ENCODE results near the gene KCTD19.

KCTD19 gene

DNA sequence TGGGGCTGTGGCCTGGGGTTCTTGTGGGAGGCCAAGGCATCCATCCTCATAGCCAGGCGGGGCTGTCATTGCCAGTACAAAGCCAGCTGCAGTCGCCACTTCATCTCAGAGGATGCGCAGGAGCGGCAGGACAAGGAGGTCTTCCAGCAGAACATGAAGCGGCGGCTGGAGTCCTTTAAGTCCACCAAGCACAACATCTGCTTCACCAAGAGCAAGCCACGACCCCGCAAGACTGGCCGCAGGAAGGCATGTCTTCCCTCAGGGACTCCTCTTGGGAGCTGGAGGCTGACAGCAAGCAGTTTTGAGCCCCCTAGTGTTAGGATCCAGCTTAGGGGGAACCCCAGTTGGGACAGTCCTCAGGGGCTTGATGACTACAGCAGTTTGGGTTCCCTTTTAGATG lies 62.3 kb downstream of the KCTD19 start:
- in situ Hi-C loops (cut with MboI; ENCODE audit: low sequenced_read_pairs), result no loop called here

DNA sequence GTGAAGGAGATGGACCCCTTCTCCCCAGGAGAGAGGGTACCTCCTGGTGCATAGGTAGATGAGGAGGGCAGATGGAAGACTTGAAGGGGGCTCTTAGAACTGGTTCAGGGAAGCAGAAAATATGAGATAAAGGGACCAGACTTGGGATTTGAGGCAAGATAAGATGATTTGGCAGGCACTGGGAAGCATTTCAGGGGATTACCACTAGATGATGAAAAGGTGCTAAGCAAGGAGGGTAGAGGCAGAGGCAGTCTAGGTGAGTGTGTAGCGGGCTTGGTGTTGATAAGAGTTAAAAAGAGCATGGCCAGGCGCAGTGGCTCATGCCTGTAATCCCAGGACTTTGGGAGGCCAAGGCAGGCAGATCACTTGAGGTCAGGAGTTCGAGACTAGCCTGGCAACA lies 63.3 kb downstream of the KCTD19 start:
- in situ Hi-C loops (cut with MboI; ENCODE audit: low sequenced_read_pairs), result no loop called here

DNA sequence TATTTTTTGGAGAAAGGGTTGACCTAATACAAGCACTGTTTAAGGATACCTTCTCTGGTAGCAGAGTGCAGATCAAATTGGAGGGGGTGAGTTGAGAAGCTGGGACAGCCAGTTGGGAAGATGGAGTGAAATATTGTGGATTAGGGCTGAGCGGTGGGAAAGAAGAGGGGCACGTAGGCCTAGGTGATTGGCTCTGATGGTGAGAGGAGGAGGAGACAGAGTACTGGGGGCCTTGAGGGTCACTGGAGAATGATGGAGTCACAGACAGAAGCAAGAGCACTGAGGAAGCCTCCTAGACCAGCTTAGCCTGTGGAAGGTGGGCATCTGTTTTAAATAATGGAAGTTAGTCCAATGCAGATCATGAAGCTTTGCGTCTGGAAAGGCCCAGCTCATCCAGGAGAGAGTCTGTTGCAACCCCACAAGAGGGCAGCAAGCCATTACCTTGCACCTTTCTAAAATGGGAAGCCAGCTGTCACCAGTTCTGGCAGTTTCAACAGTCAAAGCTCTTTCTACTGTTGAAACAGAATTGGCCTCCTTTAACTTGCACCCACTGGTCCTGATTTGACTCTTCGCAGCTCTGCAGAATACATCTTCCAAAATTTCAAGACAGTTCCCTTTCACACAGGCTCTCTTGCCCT lies 66.0 kb downstream of the KCTD19 start:
- in situ Hi-C loops (cut with MboI; ENCODE audit: low sequenced_read_pairs), result no loop called here

DNA sequence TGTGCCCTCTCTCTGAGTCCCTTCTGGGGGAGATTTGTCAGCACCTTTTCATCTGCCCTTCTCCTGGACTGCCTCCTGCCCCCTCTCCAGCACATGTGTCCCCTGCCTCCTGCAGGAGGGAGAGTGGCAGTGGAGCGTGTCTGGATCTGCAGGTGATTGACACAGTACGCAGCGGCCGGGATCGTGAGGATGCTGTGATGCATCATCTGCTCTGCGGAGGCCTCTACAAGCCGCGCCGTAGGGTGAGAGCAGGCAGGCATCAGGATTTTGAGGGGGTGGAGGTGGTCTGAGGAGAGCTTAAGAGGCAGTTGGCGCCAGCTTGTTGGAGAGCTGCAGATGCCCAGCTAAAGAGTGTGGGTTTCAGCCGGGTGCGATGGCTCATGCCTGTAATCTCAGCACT lies 66.8 kb downstream of the KCTD19 start:
- in situ Hi-C loops (cut with MboI; ENCODE audit: low sequenced_read_pairs), result no loop called here

DNA sequence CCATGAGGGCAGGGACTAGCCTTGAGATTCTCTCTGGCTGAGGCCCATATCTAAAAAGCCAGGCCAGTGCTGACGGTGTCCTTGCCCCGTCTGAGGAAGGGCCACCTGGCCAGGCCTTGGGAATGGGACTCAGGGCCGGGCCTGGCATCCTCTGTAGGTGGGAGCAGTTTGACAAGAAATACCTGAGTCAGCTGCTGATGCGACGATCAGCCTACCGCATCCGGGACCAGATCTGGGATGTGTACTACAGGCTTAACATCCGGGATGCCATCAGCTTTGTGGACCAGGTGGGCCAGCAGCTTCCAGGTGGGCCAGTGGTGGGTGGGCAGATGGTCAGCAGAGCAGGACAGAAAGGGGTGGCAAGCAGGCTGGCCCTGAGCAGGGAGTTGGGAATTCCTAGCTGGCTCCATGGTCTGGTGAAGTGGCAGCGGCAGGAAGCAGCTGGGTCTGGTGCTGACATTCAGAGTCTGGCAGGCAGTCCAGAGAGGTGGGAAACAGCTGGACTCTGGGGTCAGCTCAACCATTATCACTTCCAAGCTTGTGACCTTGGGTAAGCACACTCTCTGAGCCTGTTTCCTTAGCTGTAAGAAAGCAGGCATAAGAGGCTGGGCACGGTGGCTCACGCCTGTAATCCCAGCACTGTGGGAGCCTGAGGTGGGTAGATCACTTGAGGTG lies 68.2 kb downstream of the KCTD19 start:
- in situ Hi-C loops (cut with MboI; ENCODE audit: low sequenced_read_pairs), result no loop called here

DNA sequence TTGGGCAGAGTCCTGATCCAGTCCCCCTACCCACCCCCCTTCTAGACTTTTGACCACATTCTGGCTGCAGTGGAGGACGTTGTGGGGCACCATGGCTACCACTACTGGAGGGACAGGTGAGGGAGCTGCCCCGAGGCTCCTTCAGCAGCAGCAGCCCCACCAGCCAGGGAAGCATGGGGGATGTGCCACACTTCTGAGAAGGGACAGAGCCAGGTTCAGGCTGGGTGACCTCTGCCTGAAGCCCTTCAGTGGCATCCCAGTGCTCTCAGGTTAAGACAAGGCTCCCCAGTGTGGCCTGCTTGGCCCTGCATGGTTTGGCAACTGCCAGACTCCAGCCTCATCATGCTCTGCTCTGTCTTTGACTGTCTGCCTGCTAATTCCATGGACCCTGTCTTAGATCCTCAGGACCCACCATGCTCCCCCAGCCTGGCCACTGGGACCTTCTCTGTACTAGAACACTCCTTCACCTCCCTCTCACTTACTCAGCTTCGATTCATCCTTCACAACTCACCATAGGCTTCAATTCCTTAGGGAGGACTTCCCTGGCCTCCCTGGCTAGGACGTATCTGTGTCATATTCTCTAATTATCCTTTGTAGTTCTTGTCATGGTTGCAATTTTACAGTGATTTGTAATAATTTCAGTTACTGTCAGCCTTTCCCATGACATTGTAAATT lies 68.9 kb downstream of the KCTD19 start:
- in situ Hi-C loops (cut with MboI; ENCODE audit: low sequenced_read_pairs), result no loop called here

DNA sequence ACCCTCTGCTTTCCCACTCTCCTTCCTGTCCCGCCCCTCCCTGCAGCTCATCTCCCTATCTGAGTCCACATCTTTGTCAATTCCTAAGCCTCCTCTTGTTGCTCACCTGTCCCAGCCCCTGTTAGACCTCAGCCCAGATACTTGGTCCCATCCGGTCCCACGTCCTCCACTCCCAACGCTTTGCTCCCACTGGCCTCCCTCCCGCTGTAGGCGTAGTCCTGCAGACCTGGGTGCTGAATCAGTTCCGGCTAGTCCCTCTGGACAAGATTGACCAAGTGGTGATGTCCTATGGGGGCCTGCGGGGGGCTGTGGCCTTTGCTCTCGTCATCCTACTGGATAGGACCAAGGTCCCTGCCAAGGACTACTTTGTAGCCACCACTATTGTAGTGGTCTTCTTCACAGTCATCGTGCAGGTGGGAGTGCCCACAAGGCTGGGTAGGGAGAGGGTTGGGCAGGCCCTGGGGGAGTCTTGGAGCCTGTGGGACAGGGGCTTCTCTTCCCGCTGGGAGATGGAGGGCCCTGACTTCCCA lies 69.8 kb downstream of the KCTD19 start:
- in situ Hi-C loops (cut with MboI; ENCODE audit: low sequenced_read_pairs), result no loop called here

DNA sequence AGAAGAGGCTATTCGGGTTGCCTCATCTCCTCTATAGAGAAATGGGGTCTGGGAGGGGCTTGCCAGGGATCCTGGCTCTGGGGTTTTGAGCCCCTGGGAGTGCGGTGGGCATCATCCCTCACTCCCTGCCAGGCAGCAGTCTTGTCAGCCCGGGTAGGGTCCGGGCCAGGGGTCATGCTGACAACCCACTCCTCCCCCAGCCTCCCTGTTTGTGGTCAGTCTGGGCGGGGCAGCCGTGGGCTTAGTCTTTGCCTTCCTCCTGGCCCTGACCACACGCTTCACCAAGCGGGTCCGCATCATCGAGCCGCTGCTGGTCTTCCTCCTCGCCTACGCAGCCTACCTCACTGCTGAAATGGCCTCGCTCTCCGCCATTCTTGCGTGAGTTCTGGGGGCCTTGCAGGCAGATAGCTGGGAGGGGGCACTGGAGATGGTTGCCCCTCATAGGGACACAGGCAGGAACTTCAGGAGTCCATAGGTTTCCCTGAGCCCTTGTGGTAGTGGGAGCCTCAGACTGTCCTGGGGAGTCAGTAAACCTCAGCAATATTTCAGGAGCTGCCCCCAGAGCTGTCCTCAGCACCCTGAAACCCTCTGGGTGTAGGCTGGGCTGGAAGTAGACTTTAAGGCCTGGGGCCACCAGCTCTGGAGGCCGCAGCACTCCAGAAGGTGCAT lies 70.9 kb downstream of the KCTD19 start:
- in situ Hi-C loops (cut with MboI; ENCODE audit: low sequenced_read_pairs), result no loop called here

DNA sequence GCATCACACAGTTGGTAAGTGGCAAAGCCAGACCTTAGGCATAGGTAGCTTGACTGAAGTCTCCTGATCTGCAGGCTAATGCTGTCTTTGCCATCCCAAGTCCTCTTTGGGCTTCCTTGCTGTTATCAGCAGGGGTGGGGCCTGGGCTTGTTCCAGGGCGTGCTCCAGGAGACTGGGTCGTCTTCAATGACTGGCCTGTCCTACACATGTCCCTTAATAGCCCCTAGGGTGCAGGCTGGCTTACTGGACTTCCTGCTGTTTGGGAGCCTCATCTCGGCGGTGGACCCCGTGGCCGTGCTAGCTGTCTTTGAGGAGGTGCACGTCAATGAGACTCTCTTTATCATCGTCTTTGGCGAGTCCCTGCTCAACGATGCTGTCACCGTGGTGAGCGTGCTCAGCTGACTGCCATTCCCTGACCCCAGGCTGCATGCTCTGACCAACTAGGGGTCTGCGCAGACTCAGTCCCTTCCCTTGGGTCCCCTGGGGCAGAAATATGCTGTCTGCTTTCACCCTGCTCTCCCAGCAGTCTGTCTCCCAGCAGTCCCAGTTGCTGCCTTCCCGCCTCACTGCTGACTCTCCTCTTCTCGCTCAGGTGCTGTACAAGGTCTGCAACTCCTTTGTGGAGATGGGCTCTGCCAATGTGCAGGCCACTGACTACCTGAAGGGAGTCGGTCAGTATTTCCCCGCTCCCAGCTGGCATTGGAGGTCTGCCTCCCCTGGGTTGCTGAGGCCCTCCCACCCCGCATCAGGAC lies 71.6 kb downstream of the KCTD19 start:
- in situ Hi-C loops (cut with MboI; ENCODE audit: low sequenced_read_pairs), result no loop called here

DNA sequence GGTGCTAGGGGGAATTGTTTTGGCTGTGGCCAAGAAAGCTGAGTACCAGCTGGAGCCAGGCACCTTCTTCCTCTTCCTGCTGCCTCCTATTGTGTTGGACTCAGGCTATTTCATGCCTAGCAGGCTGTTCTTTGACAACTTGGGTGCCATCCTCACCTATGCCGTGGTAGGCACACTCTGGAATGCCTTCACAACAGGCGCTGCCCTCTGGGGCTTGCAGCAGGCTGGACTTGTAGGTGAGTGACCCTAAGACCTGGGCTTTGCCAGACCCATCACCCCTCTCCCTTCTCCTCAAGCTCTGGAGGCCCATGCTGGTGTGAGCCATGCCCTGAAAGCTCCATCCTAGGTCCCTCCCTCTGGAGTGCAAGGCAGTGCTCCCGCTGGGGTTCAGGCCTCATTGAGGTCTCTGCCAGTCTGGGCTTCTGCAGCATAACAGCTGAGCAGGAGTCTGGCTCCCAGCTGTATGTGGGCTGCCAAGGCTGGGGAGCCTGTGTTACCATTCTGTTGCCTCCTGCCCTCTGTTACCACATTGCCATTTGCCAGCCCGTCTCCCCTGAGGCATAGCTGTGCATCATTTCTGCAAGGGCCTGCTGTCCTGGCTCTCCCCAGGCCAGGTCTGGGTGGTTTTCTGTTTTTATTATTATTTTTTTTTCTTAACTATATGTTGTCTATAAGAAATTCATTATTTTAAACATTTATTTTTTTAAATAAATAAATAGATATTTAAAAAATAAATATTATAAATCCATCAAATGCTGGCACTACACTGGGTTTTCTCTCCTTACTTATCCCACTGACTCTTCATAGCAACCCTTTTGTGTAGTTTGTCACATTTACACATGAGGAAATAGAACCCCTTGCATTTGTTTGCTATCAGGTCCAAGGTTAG lies 73.7 kb downstream of the KCTD19 start:
- in situ Hi-C loops (cut with MboI; ENCODE audit: low sequenced_read_pairs), result no loop called here

DNA sequence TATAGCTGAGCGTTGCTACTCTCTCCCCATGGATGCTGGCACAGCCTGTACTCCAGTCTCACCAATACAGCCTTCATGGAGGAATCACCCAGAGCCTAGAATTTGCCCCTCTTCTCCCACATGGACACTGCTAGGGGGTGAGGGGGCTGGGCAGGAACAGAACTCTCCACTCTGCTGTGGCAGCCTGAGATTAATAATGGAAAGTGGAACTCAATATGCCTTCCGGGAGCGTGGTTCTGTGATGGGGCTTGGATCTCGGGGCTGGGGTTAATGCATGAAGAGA lies 76.6 kb downstream of the KCTD19 start:
- in situ Hi-C loops (cut with MboI; ENCODE audit: low sequenced_read_pairs), result no loop called here

DNA sequence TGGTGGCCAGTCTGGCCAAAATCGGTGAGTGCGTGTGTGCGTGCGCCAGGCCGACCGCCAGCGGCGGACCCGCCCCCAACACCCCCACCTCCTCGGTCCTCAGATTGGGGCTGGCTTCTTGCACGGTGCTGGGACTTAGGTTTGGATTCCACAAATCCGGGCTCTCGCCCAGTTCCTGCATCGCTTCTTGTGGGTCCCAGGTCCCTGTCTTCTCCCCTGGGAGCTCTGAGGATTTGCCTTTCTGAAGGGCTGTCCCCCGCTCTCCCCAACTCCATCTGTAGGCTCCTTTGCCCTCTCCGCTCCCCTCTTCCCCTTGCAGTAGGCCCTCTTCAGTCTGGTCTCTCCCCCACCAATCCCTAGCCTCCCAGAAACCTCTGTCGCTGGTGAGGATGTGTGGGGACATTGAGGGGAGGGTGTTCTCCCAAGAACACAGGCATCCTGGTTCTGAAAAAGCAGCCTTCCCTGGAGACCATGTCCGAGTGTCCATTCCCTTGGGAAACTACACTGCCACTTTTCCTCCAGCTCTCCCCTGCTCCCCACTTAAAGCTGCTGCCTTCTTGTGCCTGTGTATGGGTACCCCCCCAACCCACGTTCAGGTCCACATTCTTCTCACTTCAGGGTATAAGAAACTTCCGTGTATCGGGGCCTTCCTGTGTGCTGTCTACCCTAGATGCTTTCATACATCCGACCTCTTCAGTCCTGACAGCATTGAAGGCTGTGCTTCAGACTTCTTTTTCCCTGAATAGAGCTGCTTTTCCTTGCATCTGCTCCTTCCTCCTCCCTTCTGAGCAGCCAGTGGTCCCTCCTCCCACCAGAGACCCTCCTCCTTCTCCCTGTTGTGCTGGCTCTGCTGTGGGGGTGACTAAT lies 77.1 kb downstream of the KCTD19 start:
- in situ Hi-C loops (cut with MboI; ENCODE audit: low sequenced_read_pairs), result no loop called here

DNA sequence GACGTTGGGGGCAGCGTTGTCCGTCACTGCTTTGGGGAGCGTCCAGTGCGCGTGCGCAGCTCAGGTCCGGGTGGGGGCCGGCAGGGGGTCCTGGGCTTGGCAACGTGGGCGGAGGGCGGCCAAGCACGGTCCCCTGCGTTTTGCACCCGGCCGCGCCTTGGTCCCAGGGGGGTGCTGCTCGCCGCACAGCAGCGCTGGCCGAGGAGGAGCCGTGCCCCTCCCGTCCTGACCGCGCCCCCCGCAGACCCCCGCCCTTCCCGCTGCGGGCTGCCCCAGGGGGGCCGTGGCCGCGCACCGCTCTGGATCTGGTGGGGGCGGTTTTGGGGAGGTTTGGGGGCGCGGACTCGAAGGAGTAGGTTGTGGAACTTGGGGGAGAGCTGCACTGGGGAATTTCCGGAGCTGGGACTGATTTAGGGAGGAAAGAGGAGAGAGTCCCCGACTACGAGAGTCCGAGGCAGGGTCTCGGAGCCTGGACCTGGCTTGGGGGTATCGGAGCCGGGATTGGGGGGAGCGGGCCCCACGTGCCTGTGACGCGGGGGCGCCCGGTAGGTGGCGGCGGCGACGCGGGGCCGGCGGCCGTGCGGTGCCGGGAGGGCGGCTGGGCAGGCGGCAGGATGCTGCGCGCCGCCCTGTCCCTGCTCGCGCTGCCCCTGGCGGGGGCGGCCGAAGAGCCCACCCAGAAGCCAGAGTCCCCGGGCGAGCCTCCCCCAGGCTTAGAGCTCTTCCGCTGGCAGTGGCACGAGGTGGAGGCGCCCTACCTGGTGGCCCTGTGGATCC lies 78.0 kb downstream of the KCTD19 start, which contains the start of gene SLC9A5:
TSS of gene SLC9A5 (plus strand) at position 579 of the 777 bp plus-strand sequence. CDS start at position 615, 36 bp downstream.
- in situ Hi-C loops (cut with MboI; ENCODE audit: low sequenced_read_pairs), result no loop called here

DNA sequence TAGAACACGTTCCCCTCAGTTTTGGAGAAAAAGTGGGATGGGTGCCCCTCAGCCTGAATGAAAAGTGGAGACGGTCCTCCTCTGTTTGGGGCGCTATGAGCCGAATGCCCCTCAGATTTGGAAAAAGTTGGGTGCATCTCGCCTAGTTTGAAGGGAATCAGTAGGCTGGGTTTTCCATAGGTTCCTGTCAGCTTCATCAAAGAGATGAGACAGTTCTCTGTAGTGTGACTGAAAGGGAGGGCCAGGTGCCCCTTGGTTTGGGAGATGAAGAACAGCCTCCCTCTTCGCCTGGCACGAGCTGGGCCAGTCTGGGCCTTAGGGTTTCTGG lies 78.5 kb downstream of the KCTD19 start:
- in situ Hi-C loops (cut with MboI; ENCODE audit: low sequenced_read_pairs), result no loop called here

DNA sequence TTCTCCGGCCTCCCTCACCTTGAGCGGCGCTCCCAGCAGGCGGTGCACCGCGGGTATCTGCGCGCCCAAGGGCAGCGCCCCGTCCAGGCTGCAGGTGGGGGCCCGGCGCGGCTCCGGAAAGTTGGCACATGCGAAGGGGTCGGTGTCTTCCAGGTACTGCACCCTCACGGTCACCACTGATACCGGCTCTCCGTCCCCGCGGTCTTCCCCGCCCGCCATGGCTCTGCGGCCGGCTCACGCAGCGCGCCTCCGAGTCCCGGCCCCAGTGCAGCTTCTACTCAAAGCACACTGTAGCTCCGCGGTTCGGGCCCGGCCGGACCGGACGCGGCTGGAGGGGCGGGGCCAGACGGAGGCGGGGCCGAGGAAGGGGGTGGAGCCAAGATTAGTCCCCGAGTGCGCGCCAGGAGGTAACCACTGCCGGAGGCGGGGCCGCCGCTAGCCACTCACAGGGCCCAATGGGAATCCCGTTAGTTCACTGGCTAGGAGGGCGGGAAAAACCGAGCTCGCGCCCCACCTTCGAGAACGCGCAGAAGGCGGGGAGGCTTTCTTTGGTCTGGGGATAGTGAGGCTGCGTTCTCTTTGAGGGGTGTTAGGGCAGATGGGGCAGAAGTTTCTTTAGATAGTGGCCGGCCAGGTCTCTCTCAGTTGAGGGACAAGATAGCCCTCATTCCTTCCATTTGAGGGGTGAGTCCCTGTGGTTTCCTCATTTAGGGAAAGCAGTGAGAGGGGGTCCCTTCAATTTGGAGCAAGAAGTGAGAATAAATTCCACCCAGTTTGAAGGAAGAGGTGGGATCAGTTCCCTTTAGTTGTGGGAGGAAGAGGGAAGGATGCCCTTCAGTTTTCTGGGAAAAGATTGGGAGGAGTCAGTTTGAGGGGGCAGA lies 79.1 kb downstream of the KCTD19 start, which contains the start of gene FHOD1:
TSS of gene FHOD1 (minus strand) at position 290 of the 881 bp plus-strand sequence. CDS start at position 219, 71 bp downstream.
- in situ Hi-C loops (cut with MboI; ENCODE audit: low sequenced_read_pairs), result no loop called here

DNA sequence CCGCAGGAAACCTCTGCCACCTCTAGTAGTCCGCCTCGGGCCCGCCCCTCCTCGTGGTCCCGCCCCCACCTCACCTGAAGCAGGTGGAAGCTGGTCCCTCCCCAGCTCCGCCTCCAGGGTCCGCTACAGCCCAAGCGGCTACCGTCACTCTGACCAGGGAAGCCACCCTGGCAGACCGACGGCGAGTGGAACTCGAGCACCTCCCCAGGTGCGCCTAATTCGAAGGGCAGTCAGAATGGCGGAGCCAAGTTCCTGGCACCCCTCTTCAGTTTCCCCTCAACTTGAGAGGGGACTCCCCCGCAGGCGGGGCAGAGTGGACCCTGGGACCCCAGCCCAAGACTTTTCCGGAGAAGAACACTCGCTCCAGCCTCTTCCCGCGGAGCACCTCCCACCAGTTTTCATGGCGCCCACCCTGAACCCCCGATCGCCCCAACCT lies 79.8 kb downstream of the KCTD19 start:
- in situ Hi-C loops (cut with MboI; ENCODE audit: low sequenced_read_pairs), result no loop called here

DNA sequence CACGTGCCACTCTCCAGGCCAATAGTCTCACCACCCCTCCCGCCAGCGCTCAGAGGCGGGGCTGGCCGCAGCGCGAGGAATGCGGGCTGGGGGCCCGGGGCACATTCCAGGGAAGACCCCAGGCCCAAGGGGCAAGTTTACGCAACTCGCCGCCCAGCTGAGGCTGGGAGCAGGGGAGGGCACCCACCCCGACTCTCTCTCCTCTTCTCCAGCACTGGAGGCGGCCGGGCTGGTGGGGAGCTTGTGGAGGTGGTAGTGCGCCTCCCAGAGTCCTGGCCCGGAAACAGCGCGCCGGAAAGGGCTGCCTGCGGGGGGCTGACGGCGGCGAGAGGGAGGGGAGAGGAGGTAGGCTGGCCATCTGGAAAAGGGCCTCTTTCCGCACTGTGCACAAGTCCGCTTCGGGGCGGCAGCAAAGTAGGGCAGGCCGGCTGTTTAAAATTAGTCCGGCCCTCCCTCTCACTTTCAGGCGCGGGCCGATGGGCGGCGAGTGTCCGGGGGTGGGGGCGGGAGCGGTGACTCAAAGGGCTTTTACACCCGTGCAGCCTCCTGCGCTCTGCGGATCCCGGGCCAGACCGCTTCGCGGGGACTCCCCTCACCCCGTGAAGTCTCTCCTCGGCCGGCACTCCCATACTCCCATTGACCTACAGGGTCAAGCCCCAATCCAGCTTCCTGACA lies 80.3 kb downstream of the KCTD19 start:
- in situ Hi-C loops (cut with MboI; ENCODE audit: low sequenced_read_pairs), result no loop called here
